HG03432 (cell line): ENCODE measurements around the gene AP1B1.
"Not testable (repeated sequence)": the region's sequence is repeated elsewhere in the genome, so short reads cannot be mapped to it uniquely, and the experiment has no call there.

Experiments
- ATAC-seq: cut with Tn5 transposase; IDR thresholded peaks from one replicate; pipeline ENCODE4 v1.9.1; 2021; ENCODE audit warnings: mild to moderate bottlenecking, moderate library complexity; ENCODE audit not compliant: unreplicated experiment

Gene AP1B1

DNA sequence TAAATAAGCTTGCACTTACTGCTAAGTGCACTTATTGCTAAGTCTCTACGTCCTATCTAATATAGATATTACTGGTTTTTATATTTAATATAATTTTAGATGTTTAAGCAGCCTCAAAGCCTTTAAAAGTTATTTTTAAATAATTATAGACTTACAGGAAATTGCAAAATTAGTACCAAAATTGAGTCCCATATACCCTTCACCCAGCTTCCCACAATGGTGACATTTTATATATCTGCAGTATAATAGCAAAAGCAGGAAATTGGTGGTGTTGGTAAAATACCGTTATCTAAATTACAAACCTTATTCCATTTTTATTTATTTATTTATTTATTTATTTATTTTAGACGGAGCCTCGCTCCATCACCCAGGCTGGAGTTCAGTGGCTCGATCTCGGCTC lies 1.9 kb upstream of the AP1B1 start:
- ATAC-seq = no peak

DNA sequence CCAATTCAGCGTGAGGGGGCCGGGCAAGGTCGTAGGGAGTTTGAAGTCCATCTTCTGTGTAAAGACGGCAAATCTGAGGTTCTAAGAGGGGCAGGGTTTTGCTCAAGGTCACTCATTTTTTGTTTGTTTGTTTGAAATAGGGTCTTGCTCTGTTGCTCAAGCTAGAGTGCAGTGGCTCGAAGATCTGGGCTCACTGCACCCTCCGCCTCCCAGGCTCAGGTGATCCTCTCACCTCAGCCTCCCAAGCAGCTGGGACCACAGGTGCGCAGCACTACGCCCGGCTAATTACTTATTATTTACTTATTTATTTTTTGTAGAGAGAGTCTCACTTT lies 355 bp upstream of the AP1B1 start:
- peak; percentile 8 for ATAC-seq

DNA sequence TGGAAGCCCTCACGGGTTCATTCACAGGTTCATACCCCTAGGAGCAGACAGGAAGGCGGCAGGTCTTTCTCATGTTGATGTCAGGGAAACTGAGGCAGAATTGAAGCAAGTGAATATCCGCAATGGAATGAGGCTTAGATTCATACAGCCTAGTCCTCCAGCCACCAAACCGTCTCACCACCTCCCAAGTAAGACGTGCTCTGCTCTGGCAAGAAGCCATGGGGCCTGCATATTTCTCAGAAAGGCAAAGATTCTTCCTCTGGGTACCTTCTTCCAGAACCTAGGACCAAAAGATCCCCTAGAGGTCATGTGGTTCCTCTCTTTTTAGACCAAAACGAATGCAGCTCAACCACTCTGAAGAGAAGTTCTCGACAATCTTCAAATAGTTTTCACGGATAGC lies 1.7 kb downstream of the AP1B1 start:
- no peak for ATAC-seq

DNA sequence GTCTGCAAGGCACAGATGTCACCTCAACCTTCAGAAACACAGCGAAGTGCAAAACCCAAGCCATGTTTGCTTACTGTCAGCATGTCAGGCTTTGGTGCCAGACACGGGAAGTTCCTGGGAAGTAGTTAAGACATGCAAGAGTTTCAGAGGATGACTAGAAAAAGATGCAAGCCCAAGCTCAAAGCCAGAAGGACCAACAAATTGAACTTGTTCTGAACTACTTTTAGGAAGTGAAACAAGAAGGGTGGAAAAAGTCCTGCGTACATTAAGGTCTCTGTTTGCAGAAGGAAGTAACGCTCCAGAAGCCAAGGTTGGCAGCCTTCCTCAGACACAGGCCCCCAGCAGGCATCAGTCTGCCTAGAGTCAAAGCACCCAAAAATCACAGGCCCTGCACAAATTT lies 2.6 kb downstream of the AP1B1 start:
- ATAC-seq = no peak

GRCh38 chr22:29385151-29385704 lies 3.1 kb downstream of the AP1B1 start:
- no peak for ATAC-seq

GRCh38 chr22:29383740-29384139 lies 4.6 kb downstream of the AP1B1 start:
- no peak for ATAC-seq

DNA sequence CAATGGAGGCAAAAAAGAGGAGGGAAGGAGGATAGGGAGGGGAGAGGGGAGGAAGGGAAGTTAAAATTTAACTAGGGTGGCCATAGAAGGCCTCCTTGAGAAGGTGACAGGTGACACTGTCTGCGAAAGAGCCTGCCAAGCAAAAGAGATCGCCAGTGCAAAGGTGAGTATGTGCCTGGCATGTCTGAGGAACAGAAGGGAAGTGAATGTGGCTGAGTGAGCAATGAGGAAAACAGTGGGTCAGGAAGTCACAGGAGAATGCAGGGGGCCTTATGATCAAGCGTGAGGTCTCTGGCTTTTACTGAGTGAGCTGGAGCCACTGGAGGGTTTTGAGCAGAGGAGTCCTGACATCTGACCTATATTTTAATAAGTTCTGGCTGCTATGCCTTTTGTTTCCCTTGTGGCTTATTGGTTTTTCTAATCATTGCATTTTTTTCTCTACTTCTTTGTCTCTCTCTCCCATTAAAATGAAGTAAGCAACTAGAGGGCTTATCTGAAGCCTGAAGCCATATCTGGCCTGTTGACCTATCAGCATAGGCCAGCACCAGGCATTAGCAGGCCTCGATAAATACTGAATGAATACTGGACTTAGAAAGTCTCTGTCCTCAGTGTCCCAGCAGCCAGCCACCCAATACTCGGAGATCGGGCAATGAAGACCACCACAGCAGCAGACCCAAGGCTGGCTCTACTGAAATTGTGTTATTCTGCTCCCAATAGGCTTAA lies 5.6 kb downstream of the AP1B1 start:
- ATAC-seq = no peak

DNA sequence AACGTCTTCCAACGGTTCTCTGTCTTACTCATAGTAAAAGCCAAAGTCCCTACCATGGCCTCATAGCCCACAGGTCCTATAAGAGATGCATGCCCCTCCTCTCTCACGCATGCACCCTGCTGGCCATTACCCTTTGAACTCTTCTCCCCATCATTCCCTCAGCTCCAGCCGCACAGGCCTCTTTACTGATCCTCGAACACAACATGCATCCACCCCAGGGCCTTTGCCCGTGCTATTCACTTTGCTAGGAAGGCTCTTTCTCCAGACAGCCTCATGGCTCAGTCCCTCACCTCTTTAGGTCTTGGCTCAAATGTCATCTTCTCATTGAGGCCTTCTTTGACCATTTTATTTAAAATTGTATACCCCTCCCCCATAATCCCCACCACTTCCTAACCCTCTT lies 7.5 kb downstream of the AP1B1 start:
- no peak for ATAC-seq

DNA sequence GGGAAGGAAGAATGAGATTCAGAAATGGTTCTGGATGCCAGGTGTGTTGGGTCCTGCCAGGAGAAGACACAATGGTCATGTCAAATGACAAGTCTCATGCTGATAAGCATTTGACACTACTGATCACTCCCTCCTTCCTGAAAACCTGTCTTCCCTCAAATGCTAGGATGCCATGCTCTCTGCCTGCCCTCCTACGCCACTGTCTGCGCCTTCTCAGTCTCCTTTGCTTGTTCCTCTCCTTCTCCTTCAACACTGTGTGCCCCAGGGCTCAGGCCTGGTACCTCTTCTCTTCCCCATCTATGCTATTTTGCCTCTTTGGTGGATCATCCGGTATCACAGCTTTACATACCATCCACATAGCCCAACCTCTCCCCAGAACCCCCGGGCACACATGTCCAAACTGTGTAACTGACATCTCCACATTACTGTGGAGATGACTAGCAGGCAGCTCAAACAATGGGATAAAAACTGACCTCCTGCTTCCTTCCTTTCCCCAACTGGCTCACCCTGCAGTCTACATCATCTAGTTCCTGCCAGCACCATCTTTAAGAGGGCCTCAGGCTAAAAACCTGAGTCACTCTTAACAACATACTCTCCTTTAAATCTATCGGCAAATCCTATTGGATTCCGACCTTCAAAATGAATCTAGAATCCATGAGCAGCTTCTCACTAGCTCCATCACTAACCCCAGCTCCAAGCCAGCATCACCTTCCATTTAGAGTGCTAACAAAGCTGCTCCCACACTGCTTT lies 8.2 kb downstream of the AP1B1 start:
- ATAC-seq = no peak

GRCh38 chr22:29379258-29379657 lies 9.1 kb downstream of the AP1B1 start:
- no peak for ATAC-seq

GRCh38 chr22:29377979-29378378 lies 10.4 kb downstream of the AP1B1 start:
- ATAC-seq = no peak

GRCh38 chr22:29376705-29377104 lies 11.7 kb downstream of the AP1B1 start:
- ATAC-seq = not testable (repeated sequence)

DNA sequence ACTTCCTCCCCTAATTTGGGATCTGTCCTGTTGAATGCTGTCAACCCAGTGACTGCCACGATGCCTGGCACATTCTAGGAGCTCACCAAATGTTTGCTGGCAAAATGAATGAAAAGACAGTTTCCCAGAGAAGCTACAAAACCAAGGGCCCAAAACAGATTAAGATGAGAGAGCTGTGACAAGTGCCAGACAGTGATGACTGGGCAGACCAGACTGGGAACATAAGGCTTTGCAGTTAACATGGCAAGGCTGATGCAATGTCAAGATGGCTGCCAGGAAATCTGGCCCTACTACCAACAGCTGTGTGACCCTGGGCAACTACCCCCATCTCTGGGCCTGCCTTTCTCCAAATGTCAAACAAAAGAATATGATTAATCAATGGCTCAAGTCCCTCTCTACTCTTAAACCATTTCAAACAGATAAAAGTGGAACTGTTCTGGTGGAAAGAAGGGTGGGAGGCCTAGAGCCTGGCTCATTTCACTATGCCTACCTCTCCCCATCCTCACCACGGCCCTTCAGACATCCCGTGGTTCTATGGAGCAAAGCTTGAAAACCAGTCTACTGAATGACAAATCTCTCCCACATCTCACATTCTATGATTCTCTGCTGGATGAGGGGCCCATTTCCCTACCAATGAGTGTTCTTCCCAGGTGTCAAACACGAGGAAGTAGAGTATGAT lies 12.8 kb downstream of the AP1B1 start:
- no peak for ATAC-seq

- ATAC-seq = not testable (repeated sequence)
Observed at GRCh38 chr22:29374806-29375205, 13.6 kb downstream of the AP1B1 start.

GRCh38 chr22:29374401-29374800 lies 14.0 kb downstream of the AP1B1 start:
- ATAC-seq = no peak

- ATAC-seq = no peak
Observed at GRCh38 chr22:29370537-29370936, 17.8 kb downstream of the AP1B1 start.

DNA sequence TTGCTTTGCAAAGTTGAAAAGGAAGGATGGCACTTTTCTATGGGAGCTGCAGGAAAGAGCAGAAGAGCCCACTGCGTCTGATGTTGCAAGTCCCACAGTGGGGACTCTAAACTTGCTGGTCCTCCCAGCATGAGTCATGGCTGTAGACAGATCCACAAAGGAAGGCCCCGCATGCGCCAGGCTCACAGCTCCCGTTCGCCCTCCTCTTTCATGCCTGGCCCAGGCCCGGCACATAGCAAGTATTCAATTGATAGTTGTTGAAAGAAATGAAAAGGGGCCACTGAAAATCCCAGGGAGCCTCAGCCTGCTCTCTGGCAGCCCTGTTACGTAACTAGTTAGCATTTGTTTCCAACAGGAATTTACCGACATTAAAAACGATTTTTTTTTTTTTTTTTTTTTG lies 18.9 kb downstream of the AP1B1 start:
- no peak for ATAC-seq

DNA sequence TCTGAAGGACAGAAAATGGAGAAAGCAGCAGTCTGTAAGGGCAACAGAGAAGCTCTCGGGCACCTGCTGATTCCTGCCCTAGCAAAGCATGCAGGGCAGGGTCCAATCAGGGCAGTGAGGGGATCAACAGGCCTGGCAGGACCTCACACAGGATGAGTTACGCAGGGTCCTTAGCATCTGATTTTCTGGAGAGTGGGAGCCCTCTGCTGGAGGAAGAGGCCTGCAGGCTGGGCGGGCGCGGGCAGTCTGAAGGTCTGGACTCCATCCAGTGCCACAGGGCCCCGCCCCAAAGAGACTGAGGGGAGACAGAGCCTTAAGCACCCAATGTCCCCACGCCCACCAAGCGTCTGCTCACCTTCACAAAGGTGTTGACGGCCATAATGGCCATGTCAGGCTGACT lies 28.9 kb downstream of the AP1B1 start:
- ATAC-seq = no peak

DNA sequence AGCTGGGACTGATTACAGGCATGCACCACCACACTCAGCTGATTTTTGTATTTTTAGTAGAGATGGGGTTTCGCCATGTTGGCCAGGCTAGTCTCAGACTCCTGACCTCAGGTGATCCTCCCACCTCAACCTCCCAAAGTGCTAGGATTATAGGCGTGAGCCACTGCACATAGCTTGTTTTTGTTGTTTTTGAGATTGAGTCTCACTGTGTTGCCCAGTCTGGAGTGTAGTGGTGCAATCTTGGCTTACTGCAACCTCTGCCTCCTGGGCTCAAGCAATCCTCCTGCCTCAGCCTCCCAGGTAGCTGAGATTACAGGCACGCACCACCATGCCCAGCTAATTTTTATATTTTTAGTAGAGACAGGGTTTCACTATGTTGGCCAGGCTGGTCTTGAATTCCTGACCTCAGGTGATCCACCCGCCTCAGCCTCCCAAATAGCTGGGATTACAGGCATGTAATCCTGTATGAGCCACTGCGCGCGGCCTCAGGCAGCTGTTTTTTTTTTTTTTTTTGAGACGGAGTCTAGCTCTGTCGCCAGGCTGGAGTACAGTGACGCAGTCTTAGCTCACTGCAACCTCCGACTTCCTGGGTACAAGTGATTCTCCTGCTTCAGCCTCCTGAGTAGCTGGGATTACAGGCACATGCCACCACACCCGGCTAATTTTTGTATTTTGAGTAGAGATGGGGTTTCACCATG lies 31.0 kb downstream of the AP1B1 start:
- ATAC-seq = not testable (repeated sequence)

GRCh38 chr22:29353860-29354259 lies 34.5 kb downstream of the AP1B1 start:
- ATAC-seq = no peak

DNA sequence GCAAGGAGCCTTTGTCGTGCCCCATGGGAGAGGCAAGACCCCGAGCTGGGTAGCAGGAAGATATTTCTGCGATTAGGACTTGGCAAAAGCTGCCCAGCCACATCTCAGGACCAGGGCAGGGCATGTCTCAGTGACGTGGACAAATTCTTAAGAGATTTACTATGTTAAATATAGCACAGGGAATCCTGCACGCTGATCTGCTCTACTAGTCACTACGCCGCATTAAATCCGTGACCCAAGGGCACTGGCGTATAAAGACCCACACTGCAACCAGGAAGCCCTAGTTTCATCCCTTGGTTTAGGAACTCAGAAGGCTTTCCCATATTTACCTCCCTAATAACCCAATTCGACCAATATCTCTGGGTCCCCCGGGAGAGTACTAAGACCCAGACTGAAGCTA lies 35.1 kb downstream of the AP1B1 start:
- no peak for ATAC-seq
